Prostate gland (tissue), 2 donors: ENCODE results near the gene ARG1.

Source experiments
- POLR2A ChIP-seq: fragments of 450-650 bp; IDR thresholded peaks from one replicate; pipeline ENCODE4 v1.6.1; 2016; ENCODE audit warnings: antibody characterized with exemption, mild to moderate bottlenecking
- POLR2AphosphoS5 ChIP-seq: sonication (generic); formaldehyde crosslinking; IDR thresholded peaks from one replicate; pipeline ENCODE4 v1.6.1; 2017; ENCODE audit warnings: antibody characterized with exemption
- TF ChIP-seq, protein P1 (sequence below), 4 experiments: fragments of 200-600 bp in 2 of 4; fragments of 450-650 bp in 2 of 4; sonication (generic) in 2 of 4; IDR thresholded peaks; 1 replicate in 3 of 4; 2 replicates in 1 of 4; pipeline ENCODE4 v1.5.1; 2016 to 2019; ENCODE audit warnings: antibody characterized with exemption in 4 of 4, mild to moderate bottlenecking in 2 of 4, moderate library complexity in 2 of 4

DNA sequence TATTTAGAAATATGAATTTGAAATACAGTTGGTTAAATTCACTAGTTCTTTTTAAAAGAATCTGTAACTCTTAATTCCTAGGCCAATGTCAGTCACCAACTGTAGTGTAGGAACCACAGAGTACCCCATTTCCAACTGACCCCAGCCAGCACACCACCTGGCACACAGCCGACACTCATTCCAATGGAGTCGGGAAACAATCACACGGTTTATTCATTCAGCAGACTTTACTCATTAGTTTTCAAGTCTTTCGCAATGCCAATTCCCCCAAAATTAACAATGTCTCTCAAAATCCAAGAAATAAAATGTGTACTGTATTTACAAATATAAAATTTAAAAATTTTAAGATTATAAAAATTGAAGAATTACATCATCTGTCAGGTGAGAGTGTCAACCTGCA is 13.5 kb downstream of the ARG1 start:
- TF ChIP-seq POLR2AphosphoS5 (no peak), POLR2A (no peak)
- TF ChIP-seq, protein P1, sequence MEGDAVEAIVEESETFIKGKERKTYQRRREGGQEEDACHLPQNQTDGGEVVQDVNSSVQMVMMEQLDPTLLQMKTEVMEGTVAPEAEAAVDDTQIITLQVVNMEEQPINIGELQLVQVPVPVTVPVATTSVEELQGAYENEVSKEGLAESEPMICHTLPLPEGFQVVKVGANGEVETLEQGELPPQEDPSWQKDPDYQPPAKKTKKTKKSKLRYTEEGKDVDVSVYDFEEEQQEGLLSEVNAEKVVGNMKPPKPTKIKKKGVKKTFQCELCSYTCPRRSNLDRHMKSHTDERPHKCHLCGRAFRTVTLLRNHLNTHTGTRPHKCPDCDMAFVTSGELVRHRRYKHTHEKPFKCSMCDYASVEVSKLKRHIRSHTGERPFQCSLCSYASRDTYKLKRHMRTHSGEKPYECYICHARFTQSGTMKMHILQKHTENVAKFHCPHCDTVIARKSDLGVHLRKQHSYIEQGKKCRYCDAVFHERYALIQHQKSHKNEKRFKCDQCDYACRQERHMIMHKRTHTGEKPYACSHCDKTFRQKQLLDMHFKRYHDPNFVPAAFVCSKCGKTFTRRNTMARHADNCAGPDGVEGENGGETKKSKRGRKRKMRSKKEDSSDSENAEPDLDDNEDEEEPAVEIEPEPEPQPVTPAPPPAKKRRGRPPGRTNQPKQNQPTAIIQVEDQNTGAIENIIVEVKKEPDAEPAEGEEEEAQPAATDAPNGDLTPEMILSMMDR (IDR thresholded peaks at IDR 0.05) = no peak
